ENCODE data around the gene HBG1. TPM values are rescaled to one million over a fixed set of nuclear protein-coding genes. Genes with fewer than 3 reads are reported as not detected.
"Not testable (repeated sequence)": the region's sequence is repeated elsewhere in the genome, so short reads cannot be mapped to it uniquely, and the experiment has no call there.

The HBG1 gene
- polyA plus RNA-seq, 1 donor from 2014 or later = not detected

GRCh38 chr11:5258543-5259262 is 9.0 kb upstream of the HBG1 start:
- H3K27me3 Mint-ChIP-seq = peaks cover 1% of the 10 kb centered on the region
- H3K9me3 Mint-ChIP-seq = peaks cover 2 to 7% (median 3%) of the 10 kb centered on the region in 3 donors
- H3K27ac Mint-ChIP-seq = no peak overlapping the region
- no peaks in the 10 kb centered on the region for H3K4me1 Mint-ChIP-seq
- H3K4me3 Mint-ChIP-seq = no peak overlapping the region
- H3K36me3 Mint-ChIP-seq = no peaks in the 10 kb centered on the region

- Mint-ChIP-seq H3K4me3 (no peak overlapping the region), H3K9me3 (peaks cover 2 to 7% (median 3%) of the 10 kb centered on the region in 3 donors), H3K36me3 (no peaks in the 10 kb centered on the region), H3K27me3 (peaks cover 1% of the 10 kb centered on the region), H3K27ac (no peak overlapping the region), H3K4me1 (no peaks in the 10 kb centered on the region)
Observed at GRCh38 chr11:5257296-5257695, 7.6 kb upstream of the HBG1 start.

GRCh38 chr11:5254646-5255413 is 5.2 kb upstream of the HBG1 start, which contains the start of gene HBG2:
TSS of gene HBG2 (minus strand) at chr11:5254781. CDS start at chr11:5254728, 53 bp downstream.
- H3K4me1 Mint-ChIP-seq, H3K27me3 Mint-ChIP-seq, H3K27ac Mint-ChIP-seq, H3K9me3 Mint-ChIP-seq, H3K36me3 Mint-ChIP-seq: not testable (repeated sequence)
- peak within 1 kb of the TSS in 1 of 4 donors; percentile 26 for H3K4me3 Mint-ChIP-seq

DNA sequence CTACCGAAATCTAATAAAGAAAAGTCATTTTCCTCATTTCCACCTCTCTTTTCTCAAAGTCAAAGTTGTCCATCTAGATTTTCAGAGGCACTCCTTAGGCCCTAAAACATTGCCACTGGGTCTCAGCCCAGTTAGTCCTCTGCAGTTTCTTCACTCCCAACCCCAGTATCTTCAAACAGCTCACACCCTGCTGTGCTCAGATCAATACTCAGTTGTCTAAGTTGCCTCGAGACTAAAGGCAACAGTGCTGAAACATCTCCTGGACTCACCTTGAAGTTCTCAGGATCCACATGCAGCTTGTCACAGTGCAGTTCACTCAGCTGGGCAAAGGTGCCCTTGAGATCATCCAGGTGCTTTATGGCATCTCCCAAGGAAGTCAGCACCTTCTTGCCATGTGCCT is 4.4 kb upstream of the HBG1 start:
- H3K9me3 Mint-ChIP-seq, H3K4me1 Mint-ChIP-seq, H3K27me3 Mint-ChIP-seq, H3K27ac Mint-ChIP-seq, H3K36me3 Mint-ChIP-seq, H3K4me3 Mint-ChIP-seq: not testable (repeated sequence)

DNA sequence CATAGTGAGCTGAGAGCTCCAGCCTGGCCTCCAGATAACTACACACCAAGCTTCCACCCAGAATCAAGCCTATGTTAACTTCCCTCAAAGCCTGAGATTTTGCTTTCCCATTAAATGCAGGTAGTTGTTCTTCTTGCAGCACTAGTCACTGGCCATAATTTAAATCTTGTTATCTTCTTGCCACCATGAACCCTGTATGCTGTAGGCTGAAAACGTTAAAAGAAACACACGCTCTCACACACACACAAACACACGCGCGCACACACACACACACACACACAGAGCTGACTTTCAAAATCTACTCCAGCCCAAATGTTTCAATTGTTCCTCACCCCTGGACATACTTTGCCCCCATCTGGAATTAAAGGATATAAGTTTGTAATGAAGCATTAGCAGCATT is 3.8 kb upstream of the HBG1 start:
- not testable (repeated sequence) for H3K36me3 Mint-ChIP-seq, H3K9me3 Mint-ChIP-seq, H3K27ac Mint-ChIP-seq, H3K4me3 Mint-ChIP-seq, H3K4me1 Mint-ChIP-seq, H3K27me3 Mint-ChIP-seq

DNA sequence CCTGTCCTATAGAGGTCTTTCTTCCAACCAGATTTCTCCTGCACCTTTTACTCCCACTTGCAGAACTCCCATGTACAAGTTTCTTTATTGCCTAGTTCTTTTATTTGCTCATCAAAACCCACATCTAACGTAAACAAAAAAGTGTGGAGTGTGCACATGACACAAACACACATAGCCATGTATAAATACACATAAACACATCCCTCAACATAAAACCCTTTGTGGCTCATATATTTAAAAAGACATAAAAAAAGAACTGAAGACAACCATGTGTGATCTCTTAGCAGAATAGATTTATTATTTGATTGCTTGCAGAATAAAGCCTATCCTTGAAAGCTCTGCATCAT is 3.2 kb upstream of the HBG1 start:
- Mint-ChIP-seq H3K27ac (no peak overlapping the region), H3K36me3 (no peaks in the 10 kb centered on the region), H3K9me3 (no peaks in the 10 kb centered on the region), H3K4me3 (no peak overlapping the region), H3K27me3 (peaks cover 2% of the 10 kb centered on the region), H3K4me1 (no peaks in the 10 kb centered on the region)

- Mint-ChIP-seq H3K4me3 (no peak overlapping the region), H3K9me3 (no peaks in the 10 kb centered on the region), H3K27me3 (peaks cover 1% of the 10 kb centered on the region), H3K36me3 (no peaks in the 10 kb centered on the region), H3K27ac (no peak overlapping the region), H3K4me1 (no peaks in the 10 kb centered on the region)
Observed at GRCh38 chr11:5252192-5252918, 2.7 kb upstream of the HBG1 start.

DNA sequence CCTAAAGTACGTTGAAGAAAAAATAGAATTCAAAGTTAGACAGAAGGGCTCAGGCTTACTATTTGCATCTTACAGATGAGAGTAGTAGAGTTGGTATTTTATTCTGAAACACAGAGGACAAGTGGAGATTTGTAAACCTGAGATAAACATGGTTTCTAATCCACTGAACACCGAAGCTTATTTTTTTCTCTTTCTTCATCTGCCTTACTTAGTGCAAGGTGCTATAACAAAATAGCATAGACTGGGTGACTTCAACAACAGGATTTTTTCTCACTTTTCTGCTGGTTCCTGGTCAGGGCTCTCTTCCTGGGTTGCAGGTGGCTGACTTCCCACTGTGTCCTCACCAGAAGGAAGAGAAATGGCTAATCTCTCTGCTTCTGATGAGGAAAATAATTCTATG is 2.1 kb upstream of the HBG1 start:
- H3K27me3 Mint-ChIP-seq = peaks cover 1% of the 10 kb centered on the region
- no peaks in the 10 kb centered on the region for H3K4me1 Mint-ChIP-seq
- no peaks in the 10 kb centered on the region for H3K36me3 Mint-ChIP-seq
- H3K9me3 Mint-ChIP-seq = no peaks in the 10 kb centered on the region
- no peak overlapping the region for H3K4me3 Mint-ChIP-seq
- H3K27ac Mint-ChIP-seq = no peak overlapping the region

DNA sequence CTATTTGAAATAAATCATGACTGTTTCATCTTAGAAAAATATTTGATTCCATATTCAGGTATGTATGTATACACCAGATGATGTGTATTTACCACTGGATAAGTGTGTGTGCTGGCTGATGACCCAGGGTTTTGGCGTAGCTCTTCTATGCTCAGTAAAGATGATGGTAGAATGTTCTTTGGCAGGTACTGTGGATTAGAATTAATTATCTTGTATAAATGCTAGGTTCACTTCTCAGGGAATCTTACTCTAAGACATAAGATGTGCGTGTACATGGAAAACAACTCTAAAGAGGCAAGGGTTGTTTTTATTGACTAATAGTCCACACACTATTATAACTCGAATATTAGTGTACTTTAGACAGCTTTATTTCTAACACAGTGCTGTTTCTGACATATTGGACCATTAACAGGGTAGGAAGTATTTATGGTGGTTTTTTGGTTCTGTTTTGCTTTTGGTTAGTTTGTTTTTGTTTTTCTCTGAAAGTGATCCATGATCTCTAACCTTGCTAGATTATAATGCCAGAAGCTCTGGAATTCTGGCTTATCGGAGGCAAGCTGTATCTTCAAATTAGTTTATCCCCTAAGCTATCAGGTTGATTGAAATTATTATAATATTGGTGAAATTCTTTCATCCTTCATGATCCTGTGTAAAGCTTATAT is 1.0 kb upstream of the HBG1 start:
- Mint-ChIP-seq H3K27ac (peak overlapping the region in 1 of 3 donors; percentile 27), H3K4me1 (no peaks in the 10 kb centered on the region), H3K9me3 (no peaks in the 10 kb centered on the region), H3K36me3 (peaks cover 1% of the 10 kb centered on the region), H3K4me3 (no peak overlapping the region), H3K27me3 (peaks cover 2% of the 10 kb centered on the region)

DNA sequence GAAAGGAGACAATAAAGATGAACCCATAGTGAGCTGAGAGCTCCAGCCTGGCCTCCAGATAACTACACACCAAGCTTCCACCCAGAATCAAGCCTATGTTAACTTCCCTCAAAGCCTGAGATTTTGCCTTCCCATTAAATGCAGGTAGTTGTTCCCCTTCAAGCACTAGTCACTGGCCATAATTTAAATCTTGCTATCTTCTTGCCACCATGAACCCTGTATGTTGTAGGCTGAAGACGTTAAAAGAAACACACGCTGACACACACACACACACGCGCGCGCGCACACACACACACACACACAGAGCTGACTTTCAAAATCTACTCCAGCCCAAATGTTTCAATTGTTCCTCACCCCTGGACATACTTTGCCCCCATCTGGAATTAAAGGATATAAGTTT is 1.2 kb downstream of the HBG1 start:
- H3K4me3 Mint-ChIP-seq, H3K9me3 Mint-ChIP-seq, H3K27me3 Mint-ChIP-seq, H3K4me1 Mint-ChIP-seq, H3K27ac Mint-ChIP-seq, H3K36me3 Mint-ChIP-seq: not testable (repeated sequence)

DNA sequence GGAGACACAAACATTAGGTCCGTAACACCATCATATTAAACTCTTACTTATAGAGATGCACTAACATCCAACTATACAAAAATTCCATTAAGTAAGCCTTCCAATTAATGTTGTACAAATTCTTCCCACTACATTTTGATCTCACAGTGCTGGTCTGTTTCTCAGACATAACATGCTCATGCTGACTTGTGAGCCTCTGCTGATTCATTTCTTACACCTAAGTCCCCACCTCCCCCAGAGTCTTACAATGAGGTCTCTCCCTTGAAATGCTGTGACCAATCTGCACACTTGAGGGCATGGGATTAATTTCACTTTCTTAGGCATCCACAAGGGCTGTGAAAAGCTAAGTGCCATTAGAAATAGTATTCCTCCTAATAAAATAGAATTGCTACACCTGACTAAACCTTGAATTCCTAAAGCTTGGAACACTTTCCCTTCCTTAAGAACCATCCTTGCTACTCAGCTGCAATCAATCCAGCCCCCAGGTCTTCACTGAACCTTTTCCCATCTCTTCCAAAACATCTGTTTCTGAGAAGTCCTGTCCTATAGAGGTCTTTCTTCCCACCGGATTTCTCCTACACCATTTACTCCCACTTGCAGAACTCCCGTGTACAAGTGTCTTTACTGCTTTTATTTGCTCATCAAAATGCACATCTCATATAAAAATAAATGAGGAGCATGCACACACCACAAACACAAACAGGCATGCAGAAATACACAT is 2.0 kb downstream of the HBG1 start:
- Mint-ChIP-seq H3K9me3 (no peaks in the 10 kb centered on the region), H3K36me3 (peaks cover 1% of the 10 kb centered on the region), H3K27me3 (peaks cover 8% of the 10 kb centered on the region), H3K4me3 (no peak overlapping the region), H3K27ac (no peak overlapping the region), H3K4me1 (no peaks in the 10 kb centered on the region)

GRCh38 chr11:5246772-5247471 is 2.7 kb downstream of the HBG1 start:
- peaks cover 1% of the 10 kb centered on the region for H3K36me3 Mint-ChIP-seq
- no peak overlapping the region for H3K27ac Mint-ChIP-seq
- no peaks in the 10 kb centered on the region for H3K4me1 Mint-ChIP-seq
- no peaks in the 10 kb centered on the region for H3K9me3 Mint-ChIP-seq
- H3K4me3 Mint-ChIP-seq = no peak overlapping the region
- peaks cover 8% of the 10 kb centered on the region for H3K27me3 Mint-ChIP-seq

GRCh38 chr11:5245155-5245554 is 4.5 kb downstream of the HBG1 start:
- H3K9me3 Mint-ChIP-seq = no peaks in the 10 kb centered on the region
- H3K4me3 Mint-ChIP-seq = no peak overlapping the region
- H3K27ac Mint-ChIP-seq = no peak overlapping the region
- peaks cover 1% of the 10 kb centered on the region for H3K36me3 Mint-ChIP-seq
- H3K4me1 Mint-ChIP-seq = no peaks in the 10 kb centered on the region
- peaks cover 8% of the 10 kb centered on the region for H3K27me3 Mint-ChIP-seq

- no peaks in the 10 kb centered on the region for H3K4me1 Mint-ChIP-seq
- H3K4me3 Mint-ChIP-seq = no peak overlapping the region
- H3K9me3 Mint-ChIP-seq = no peaks in the 10 kb centered on the region
- peaks cover 1% of the 10 kb centered on the region for H3K36me3 Mint-ChIP-seq
- H3K27ac Mint-ChIP-seq = no peak overlapping the region
- peaks cover 8% of the 10 kb centered on the region for H3K27me3 Mint-ChIP-seq
Observed at GRCh38 chr11:5243816-5244180, 5.9 kb downstream of the HBG1 start.

Data from IgD-negative memory B cell (primary cell).